ENCODE data around the gene FERMT2.

DNA sequence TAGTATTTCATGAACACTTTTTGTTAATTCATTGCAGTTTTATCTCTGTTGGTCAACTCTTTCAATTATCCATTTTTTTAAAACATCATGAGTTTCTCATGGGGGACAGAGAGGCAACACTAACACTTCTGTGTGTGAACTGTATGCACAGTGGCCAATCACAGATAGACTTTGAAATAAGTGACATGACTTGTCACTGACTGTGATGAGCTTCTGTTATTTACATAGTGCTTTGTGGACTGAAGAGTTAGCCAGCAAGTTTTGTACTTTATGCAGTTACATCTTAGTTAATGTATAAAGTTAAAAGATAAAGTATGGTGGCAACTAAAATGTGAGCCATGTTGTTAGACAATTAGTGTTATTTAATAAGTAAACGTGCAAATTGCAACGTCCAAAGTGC is 16.1 kb downstream of the FERMT2 start:
- TF ChIP-seq CTCF (IDR thresholded peaks at IDR 0.05; ENCODE audit: insufficient read depth, low read depth, low read length) (no peak), EZH2 (IDR thresholded peaks at IDR 0.05; ENCODE audit: insufficient read depth, low read length) (no peak)
